HG03565 (cell line): ENCODE results near the gene CASP8AP2.
"Not testable (repeated sequence)": the region's sequence is repeated elsewhere in the genome, so short reads cannot be mapped to it uniquely, and the experiment has no call there.

Experiments
- ATAC-seq: cut with Tn5 transposase; IDR thresholded peaks from one replicate; pipeline ENCODE4 v1.9.1; 2021; ENCODE audit warnings: mild to moderate bottlenecking, moderate library complexity; ENCODE audit not compliant: unreplicated experiment

CASP8AP2 gene

DNA sequence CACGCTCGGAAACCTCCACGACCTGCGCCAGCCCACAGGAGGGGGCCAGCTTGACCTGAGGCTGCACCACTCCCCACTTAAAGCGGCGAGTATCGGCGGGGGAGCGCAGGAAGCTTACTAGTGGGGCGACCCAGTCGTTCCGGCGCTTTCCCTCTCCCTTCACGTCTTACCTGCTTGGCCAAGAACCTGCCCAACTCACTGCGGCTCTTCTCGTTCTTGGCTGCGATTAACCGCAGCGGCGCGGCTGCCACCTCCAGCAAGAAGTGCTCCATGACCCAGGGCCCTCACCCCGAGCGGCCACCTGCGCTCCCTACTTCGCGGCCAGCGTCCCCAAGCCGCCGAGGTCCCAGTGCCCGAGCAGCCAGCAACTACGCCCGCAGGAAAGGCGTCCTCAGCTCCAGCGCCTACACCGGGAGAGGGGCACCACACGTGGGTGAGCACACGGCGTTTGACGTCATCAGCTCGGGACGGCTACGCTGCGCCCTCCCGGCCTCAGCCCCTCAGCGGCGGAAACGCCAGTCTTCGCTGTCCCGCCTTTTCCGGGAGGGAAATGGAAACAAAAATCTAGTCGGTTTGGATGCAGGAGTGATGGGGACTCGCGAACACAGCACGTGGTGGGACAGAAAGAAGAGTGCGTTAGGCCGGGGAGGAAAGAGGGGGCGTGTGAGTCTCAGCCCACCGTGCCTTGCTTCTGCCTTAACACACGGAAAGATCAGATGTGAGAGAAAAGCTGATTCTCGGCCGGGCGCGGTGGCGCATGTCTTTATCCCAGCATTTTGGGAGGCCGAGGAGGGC, 10.1 kb upstream of the CASP8AP2 start, which contains the start of gene MDN1:
MDN1 (minus strand) TSS at position 459 of the 795 bp plus-strand sequence; CDS start at position 272, 187 bp downstream.
- ATAC-seq: peak; percentile 97

DNA sequence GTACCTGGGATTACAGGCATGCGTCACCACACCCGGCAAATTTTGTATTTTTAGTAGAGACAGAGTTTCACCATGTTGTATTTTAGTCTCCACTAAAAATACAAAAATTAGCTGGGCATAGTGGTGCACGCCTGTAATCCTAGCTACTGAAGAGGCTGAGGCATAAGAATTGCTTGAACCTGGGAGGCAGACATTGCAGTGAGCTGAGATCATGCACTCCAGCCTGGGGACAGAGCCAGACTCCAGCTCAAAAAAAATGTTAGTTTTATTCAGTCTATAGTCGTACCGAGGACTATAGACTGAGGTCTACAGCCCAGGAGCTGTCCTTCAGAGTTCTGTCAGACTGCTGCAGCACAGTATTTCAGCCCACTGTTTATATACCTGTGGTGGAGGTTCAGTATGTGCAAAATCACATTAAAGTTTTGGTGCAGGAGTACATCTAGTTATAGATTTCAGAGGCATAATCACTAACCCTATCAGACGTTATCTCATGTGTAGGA, 3.6 kb upstream of the CASP8AP2 start:
- no peak for ATAC-seq

DNA sequence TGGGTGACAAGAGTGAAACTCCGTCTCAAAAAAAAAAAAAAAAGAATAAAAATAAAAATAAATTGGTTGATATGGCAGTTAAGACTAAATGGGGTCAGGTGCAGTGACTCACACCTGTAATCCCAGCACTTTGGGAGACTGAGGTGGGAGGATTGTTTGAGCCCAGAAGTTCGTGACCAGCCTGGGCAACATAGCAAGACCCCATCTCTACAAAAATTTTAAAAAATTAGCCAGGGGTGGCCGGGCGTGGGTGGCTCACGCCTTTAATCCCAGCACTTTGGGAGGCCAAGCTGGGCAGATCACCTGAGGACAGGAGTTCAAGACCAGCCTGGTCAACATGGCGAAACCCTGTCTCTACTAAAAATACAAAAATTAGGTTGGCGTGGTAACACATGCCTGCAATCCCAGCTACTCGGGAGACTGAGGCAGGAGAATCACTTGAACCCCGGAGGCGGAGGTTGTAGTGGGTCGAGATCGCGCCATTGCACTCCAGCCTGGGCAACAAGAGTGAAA, 1.1 kb upstream of the CASP8AP2 start:
- ATAC-seq: not testable (repeated sequence)

DNA sequence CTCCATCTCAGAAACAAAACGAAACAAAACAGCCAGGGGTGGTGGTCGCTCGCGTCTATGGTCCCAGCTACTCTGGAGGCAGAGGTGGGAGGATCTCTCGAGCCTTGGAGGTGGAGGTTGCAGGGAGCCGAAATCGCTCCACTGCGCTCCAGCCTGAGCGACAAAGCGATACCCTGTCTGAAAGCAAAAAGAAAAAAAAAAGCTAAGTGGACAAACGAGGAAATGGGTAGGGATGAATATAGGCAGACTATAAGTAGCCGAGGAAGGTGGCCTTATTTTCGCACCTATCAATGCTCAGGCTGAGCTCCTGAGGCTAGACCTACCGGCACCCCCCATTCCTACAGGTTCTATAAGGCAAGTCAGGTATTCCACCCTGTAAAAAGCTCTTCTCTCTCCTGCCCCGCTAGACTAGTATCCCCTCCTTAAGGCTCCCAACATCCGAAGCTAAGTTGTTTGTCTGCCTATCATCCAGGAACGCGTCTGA, 650 bp upstream of the CASP8AP2 start:
- peak; percentile 15 for ATAC-seq

DNA sequence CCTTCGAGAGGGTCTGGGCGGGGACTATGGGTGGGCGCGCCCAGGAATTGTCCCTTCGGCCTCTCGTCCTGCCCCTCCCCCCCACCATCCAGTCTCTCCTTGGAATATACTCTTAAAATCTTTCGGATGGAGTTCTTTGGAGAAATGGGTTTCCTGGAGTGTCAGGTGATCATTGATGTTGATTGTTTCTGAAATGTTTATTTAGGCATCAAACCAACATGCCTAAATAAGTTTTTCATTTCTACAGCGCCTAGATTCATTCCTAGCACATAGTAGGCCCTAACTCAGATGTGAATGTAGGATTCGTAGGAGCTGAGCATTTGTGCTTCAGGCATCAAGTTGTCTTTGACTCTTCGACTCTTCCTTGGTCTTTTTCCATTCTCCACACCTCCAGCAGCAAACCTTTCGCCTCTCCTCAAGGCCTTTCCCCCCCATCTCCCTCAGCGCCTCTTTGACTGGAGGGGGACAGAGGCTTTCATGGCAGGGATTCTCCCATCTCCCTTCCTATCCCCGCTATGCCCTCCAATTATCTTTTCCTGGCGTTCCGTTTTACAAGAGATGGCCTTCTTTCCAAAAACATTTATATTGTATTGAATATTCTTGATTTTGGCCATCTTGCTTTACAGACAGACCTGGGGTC, 610 bp downstream of the CASP8AP2 start:
- no peak for ATAC-seq

DNA sequence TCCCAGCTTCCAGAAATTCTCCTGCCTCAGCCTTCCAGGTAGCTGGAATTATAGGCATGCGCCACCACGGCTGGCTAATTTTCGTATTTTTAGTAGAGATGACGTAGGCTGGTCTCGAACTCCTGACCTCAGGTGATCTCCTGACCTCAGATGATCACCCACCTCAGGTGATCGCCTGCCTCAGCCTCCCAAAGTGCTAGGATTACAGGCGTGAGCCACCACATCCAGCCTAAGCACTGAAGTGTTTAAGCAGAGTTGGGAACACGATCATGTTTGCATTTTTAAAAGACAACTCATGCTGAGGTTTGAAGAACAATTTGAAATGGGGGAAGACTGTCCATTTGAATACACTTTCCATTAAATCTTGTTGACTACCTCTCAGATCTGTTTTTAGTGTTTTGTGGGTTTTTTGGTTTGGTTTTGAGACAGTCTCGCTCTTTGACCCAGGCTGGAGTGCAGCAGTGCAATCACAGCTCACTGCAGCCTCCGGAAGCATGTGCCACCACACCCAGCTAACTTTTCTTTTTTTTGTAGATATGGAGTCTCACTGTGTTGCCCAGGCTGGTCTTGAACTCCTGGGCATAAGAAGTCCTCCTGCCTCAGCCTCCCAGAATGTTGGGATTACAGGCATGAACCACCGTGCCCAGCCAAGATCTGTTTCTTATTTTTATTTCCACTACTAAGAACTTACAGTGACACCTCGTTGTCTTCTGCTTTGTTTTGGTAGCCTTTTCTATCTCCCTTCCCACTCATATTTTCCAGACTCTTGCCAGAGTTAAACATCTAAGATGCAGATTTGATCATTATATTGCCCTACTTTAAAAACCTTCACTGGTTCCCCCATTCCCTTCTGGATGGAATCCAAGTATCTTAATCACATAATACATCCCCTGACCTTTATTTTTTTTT, 5.5 kb downstream of the CASP8AP2 start:
- peak; percentile 99 for ATAC-seq

DNA sequence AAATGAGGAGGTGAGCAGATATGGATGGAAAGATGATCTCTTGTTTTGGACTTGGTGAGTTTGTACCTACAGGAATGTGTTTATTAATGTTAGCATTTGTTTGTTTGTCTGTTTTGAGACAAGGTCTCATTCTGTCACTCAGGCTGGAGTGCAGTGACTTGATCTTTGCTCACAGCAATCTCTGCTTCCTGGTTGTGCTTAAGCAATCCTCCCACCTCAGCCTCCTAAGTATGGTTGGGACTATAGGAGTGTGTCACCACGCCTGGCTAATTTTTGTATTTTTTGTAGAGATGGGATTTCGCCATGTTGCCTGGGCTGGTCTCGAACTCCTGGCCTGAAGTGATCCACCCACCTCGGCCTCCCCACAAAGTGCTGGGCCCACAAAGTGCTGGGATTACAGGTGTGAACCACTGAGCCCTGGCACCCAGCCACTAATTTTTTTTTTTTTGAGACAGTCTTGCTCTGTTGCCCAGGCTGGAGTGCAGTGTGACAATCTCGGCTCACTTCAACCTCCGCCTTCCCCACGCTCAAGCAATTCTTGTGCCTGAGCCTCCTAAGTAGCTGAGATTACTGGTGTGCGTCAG, 7.1 kb downstream of the CASP8AP2 start:
- no peak for ATAC-seq

DNA sequence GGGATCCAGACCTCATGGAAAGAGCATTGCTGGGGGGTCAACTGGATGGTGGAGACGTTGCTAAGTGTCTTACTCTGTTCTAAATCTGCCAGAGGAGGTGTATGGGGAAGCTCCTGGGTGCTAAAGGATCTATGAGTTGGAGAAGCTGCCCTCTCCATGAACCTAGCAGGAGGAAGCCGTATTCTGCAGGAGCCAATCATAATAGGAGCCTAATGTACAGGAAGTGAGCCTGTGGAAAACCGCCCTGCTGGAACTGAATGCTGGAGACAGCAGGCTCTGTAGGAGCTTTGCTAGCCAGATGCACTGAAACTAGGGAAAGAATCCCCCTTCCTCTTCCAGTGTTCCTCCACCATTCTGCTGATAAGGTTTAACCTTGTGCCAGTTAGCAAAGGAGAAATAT, 10.9 kb downstream of the CASP8AP2 start:
- ATAC-seq: no peak

DNA sequence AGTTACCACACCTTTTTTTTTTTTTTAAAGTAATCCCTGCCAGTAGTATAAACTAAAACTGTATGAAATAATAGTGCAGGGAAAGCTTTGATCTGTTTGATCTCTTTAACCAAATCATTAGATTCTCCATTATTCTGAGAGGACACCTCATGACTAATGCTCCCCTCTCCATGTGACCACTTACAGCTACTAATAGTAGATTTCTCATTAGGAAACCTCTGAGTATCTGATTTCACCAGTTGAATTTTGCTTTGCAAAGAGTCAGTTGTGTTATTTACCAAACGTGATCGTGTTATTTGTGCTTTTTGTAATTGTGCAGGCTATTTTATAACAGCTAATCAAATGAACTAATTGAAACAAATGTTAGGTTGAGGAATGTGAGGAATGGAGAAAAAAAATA, 12.5 kb downstream of the CASP8AP2 start:
- ATAC-seq: no peak

DNA sequence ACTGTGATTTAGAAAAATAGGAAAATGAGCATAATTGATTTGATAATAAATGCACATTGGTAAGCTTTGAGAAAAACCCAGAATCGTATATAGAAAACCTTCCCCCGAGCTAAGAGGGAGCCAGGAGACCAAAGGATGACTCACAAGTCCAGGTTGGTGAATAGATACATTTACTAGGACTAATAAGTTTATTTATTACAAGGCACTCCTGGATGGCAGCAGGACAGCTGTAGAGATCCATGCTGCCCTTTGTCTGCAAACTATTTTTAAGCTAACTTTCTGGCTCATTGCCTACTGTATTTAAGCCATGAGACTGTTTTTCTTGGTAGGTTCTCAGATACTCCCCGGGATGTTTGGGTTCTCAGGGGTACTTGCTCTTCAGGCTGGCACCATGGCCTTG, 13.4 kb downstream of the CASP8AP2 start:
- no peak for ATAC-seq

DNA sequence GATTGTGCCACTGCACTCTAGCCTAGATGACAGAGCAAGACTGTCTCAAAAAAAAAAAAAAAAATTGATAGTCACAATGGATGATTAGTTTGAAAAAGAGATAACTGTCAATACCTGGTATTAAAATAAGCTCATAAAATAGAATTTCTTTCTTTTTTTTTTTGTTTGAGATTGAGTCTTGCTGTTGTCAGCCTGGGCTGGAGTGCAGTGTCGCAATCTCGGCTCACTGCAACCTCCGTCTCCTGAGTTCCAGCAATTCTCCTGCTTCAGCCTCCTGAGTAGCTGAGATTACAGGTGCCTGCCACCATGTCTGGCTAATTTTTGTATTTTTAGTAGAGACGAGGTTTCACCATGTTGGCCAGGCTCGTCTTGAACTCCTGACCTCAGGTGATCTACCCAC, 17.8 kb downstream of the CASP8AP2 start:
- not testable (repeated sequence) for ATAC-seq

DNA sequence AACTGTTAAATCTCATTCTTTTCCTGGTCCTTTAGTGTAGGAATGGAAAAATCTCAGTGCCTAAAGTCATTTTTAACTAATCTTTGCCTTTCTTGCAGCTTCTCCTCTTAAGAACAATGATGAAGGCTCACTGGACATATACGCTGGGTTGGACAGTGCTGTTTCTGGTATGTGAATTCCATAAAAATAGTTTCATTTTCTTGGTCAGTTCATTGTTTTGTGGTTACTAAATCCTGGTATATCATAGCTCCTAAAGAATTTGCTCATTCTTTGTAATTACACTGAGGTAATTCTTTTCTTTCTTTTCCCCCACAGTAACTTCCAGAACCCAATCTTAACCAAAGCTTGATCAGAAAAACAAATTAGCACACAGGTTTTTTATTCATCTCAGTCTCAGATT, 23.4 kb downstream of the CASP8AP2 start:
- no peak for ATAC-seq

DNA sequence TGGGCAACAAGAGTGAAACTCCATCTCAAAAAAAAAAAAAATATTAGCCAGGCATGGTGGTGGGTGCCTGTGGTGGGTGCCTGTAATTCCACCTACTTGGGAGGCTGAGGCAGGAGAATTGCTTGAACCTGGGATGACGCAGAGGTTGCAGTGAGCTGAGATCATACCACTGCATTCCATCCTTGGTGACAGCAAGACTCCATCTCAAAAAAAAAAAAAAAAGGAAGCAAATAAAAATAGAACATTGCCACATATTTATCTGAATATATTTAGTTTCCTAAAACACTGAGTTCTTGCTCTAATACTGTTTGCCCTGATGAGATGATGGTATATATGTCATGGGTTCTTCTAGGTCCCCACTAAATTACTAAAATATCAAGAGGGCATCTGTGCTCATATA, 28.4 kb downstream of the CASP8AP2 start:
- ATAC-seq: no peak

DNA sequence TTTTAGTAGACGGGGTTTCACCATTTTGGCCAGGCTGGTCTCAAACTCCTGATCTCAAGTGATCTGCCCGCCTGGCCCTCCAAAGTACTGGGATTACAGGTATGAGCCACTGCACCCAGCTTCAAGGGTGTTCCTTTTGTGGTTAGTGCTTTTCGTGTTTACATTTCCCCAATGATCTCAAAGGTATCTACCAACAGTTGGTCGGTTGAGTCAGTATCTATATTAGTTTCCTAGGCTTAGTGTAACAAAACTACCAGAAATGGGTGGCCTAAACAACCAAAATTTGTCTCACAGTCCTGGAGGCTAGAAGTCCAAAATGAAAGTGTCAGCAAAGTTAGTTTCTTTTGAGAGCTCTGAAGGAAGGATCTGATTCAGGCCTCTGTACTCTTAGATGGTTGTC, 30.1 kb downstream of the CASP8AP2 start:
- peak; percentile 50 for ATAC-seq

DNA sequence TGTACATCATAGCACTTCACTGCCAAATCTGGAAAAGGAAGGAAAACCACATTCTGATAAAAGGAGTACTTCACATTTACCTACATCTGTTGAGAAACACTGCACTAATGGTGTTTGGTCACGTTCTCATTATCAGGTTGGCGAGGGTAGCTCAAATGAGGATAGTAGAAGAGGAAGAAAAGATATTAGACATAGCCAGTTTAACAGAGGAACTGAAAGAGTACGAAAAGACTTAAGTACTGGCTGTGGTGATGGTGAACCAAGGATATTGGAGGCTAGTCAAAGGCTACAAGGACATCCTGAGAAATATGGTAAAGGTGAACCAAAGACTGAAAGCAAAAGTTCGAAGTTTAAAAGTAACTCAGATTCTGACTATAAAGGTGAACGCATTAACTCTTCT, 32.6 kb downstream of the CASP8AP2 start:
- ATAC-seq: peak; percentile 65

DNA sequence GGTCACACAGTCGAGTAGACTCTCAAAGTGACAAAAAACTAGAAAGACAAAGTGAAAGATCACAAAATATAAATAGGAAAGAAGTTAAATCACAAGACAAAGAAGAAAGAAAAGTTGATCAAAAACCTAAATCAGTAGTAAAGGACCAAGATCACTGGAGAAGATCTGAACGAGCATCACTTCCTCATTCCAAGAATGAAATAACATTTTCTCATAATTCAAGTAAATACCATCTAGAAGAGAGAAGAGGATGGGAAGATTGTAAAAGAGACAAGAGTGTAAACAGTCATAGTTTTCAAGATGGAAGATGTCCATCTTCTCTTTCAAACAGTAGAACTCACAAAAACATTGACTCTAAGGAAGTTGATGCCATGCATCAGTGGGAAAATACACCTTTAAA, 33.0 kb downstream of the CASP8AP2 start:
- no peak for ATAC-seq

DNA sequence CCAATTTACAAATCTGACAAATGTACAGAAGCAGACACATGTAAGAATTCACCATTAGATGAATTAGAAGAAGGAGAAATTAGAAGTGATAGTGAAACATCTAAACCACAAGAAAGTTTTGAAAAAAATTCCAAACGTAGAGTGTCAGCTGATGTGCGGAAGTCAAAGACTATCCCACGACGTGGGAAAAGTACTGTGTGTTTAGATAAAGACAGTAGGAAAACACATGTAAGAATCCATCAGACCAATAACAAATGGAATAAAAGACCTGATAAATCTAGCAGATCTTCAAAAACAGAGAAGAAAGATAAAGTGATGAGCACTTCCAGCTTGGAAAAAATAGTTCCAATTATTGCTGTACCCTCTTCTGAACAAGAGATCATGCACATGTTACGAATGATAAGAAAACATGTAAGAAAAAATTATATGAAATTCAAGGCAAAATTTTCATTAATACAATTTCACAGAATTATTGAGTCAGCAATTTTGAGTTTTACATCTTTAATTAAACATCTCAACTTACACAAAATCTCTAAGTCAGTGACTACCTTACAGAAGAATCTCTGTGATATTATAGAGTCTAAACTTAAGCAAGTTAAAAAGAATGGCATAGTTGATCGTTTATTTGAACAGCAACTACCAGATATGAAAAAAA, 36.5 kb downstream of the CASP8AP2 start:
- ATAC-seq: no peak

DNA sequence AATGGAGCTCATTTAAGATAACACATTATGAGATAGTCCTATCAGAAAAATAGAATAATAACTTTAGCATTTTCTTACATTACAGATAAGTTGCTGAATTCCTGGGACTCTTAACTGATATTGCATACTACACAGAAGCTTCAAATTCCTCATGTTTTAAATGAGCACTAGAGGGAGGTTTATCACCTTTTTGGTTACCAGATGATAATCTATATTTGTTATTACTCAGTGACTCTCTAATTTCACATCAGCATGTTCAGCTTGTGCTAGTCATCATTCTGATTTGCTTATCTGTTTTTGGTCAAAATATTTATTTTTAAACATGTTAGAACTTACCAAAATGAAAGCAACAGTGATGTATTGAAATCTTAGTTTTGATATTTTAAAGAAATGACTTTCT, 44.0 kb downstream of the CASP8AP2 start:
- no peak for ATAC-seq

DNA sequence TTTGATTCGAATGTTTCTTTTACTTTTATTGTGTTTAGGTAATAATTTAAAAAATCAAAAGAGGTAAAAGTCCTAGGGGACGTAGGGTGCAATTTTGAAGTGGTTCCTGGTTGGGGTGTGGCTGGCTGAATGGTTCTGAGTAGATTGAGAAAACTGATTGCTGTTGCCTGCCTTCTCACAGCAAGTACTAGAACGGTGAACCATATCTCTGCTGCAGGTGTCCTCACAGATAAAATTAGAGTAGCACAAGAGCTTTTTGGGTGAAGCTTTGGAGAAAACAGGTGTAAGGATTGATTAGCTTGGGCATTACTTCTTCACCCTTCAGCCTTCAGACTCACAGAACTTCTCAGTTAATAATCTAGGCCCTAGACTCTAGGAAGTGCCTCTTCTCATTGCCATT, 44.8 kb downstream of the CASP8AP2 start:
- no peak for ATAC-seq
